GM10248 (cell line): ENCODE measurements around the gene CTSW.

Source experiments
- CTCF ChIA-PET: fragments of 300-600 bp; sonication (Branson Sonifier 250); formaldehyde crosslinking; extraction: SDS; loops from one replicate; lab custom pipeline; 2021; ENCODE audit warnings: antibody characterized with exemption; lab: Yijun Ruan, JAX
- POLR2A ChIA-PET: fragments of 350-650 bp; sonication (Branson Sonifier 250); formaldehyde crosslinking; extraction: SDS; loops from one replicate; lab custom pipeline; 2020; ENCODE audit warnings: antibody characterized with exemption; lab: Yijun Ruan, JAX
- DNase-seq: peaks from one replicate; pipeline ENCODE4 v3.0.0; 2012; ENCODE audit errors: extremely low spot score
- TF ChIP-seq, protein P1 (sequence below): IDR thresholded peaks from 2 replicates; pipeline ENCODE4 v1.5.1; 2012; ENCODE audit warnings: mild to moderate bottlenecking, low read depth; ENCODE audit errors: extremely low read depth, missing control alignments, control extremely low read depth

The CTSW gene

DNA sequence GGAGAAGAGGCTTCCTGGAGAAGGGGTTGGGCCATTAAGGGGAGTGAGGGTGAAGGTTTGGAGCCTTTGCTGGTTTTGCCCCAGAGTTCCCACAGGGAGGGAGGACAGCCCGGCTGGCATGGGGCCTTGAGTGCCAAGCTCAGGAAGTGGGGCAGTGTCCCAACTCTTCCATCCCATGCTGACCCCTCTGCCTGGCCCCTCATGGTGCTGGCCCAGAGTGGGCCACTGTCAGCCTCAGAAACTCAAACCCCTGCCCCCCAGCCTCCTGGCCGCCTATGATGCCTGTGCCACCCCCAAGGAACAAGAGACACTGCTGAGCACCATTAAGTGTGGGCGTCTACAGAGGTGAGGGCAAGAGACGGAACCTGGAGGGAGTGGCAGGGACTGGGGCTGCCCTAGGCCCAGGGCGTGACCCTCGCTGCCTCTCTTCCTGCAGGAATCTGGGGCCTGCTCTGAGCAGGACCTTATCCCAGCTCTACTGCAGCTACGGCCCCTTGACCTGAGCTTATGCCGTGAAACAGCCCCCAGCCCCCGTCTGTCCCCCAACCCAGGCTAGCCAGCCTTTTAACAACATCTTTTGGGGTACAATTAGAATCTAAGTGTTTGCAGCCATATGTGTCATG is 14.0 kb upstream of the CTSW start:
- CTCF ChIA-PET, result interaction anchor here (17.2 kb wide), 1 partner anchor 20 kb away, joined by 535 read pairs; the partner anchor contains the start of genes CCDC85B, CTSW and FIBP
- DNase-seq, result no peak
- TF ChIP-seq, protein P1, sequence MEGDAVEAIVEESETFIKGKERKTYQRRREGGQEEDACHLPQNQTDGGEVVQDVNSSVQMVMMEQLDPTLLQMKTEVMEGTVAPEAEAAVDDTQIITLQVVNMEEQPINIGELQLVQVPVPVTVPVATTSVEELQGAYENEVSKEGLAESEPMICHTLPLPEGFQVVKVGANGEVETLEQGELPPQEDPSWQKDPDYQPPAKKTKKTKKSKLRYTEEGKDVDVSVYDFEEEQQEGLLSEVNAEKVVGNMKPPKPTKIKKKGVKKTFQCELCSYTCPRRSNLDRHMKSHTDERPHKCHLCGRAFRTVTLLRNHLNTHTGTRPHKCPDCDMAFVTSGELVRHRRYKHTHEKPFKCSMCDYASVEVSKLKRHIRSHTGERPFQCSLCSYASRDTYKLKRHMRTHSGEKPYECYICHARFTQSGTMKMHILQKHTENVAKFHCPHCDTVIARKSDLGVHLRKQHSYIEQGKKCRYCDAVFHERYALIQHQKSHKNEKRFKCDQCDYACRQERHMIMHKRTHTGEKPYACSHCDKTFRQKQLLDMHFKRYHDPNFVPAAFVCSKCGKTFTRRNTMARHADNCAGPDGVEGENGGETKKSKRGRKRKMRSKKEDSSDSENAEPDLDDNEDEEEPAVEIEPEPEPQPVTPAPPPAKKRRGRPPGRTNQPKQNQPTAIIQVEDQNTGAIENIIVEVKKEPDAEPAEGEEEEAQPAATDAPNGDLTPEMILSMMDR, result no peak
- POLR2A ChIA-PET, result interaction anchor here (0.5 kb wide), 1 partner anchor 128 kb away, joined by 3 read pairs; no protein-coding TSS in a partner anchor

DNA sequence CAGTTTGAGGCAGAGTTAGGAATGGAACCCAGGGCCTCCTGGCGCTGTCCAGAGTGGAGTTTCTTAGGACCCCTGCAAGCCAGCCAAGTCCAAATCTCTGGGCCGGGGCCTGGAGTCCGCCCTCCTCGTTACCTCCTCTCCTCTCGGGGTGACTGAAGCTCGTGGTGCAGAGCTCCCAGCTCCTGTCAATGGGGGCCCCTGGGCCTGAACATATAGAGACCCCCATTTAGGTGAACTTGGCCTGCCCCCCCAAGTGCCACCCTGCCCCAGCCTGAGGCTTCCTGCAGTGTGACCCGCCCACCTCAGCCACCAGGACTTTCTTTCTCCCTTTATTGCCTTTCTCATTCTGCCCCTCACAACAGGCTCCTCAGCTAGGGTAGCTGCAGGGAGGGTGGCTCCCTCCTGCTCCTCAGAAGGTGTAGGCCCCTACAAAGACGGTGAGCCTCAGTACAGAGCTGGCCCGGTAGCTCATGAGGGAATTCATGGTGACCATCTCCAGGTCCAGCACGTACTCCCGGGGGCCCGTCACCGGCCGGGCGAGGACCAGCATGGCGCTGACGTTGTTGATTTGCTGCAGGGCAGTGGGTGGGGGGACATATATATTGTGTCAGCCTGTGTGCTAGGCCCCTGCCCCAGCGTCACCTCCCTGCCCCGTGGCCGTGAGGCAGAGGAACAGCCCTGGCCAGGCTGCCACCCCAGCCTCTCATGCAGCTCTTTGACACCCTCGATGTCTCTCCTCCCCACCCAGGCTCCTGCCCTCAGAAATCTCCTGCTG is 12.9 kb upstream of the CTSW start:
- ChIA-PET POLR2A (interaction anchor here (0.7 to 1.2 kb wide), 2 partner anchors 9 to 17 kb away, joined by 3 to 5 read pairs; partner anchors contain the start of gene CFL1), CTCF (interaction anchor here (1.1 to 17.2 kb wide), 2 partner anchors 19 to 29 kb away, joined by 3 to 535 read pairs; partner anchors contain the start of genes CCDC85B, CTSW and FIBP)
- no peak for DNase-seq
- TF ChIP-seq, protein P1, result no peak

DNA sequence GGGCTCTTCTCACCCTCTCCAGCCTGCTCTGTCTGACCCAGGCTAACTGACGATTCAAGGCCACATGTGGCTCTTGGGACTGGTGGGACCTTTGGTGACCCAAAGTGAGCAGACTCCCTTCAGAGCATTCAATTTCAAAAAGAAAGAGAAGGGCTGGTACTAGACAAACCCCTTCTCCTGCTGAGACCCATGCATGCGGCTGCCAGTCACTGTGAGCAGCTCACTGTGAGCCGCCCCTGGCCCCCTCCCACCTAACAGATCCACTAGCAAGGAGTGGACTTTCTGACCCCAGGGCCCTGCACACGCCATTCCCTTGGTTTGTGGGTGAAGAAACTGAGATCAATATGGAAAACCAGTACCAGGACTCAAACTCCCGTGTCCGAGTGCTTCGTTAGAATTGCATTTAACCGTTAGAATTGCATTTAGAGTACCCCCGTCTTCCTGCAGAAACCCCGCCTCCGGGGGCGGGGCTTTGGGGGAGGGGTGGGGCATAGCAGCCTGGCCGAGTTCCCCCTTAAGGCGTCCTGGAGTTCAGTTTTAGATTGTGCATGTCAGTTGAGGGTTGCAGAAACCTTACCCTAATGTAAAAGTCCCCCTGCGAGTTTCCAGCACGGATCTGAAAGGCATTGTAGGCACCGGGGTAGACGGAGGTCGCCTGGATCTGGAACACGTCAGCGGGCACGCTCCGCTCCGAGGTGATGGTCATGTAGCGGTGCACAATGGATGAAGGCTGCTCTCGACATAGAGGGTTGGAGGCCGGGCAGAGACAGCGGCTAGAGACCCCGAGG is 12.2 kb upstream of the CTSW start:
- ChIA-PET POLR2A (interaction anchor here (0.7 to 1.6 kb wide), 4 partner anchors 8 to 17 kb away, joined by 3 to 5 read pairs (median 4); partner anchors contain the start of genes CFL1 and MUS81), CTCF (interaction anchor here (7.1 to 17.2 kb wide), 2 partner anchors 7 to 18 kb away, joined by 133 to 535 read pairs; partner anchors contain the start of genes CCDC85B, CFL1, CTSW and FIBP)
- no peak for DNase-seq
- TF ChIP-seq, protein P1, result no peak

GRCh38 chr11:65868076-65868667 is 11.5 kb upstream of the CTSW start:
- CTCF ChIA-PET, result interaction anchor here (1.1 to 17.2 kb wide), 3 partner anchors 7 to 17 kb away, joined by 3 to 535 read pairs (median 133); partner anchors contain the start of genes CCDC85B, CFL1, CTSW and FIBP
- TF ChIP-seq, protein P1, result no peak
- no peak for DNase-seq
- POLR2A ChIA-PET, result interaction anchor here (1.2 to 1.6 kb wide), 2 partner anchors 8 to 10 kb away, joined by 4 to 5 read pairs; partner anchors contain the start of genes CFL1 and MUS81

DNA sequence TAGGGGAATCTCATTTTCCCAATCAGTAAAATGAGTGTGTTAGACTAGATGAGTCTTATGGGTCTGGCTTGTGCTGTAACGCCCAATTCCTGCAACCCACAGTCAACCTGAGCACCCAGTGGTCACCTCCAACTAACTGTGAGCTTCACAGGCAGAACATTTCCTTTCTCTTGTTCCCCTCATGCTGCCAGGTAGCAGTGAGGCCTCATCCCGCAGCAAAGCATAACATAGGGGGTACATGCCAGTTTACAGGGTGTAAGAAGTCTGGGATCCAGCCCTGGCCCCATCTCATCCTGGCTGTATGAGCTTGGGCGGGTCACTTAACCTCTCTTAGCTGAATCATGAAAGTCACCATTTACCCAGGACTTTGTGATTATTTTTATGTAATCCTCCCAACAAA is 10.7 kb upstream of the CTSW start:
- no peak for DNase-seq
- ChIA-PET POLR2A (interaction anchor here (1.0 to 1.6 kb wide), 4 partner anchors 9 to 22 kb away, joined by 3 to 5 read pairs (median 4); partner anchors contain the start of genes CCDC85B, CFL1 and MUS81), CTCF (interaction anchor here (1.1 to 17.2 kb wide), 3 partner anchors 8 to 18 kb away, joined by 3 to 535 read pairs (median 133); partner anchors contain the start of genes CCDC85B, CFL1, CTSW and FIBP)
- TF ChIP-seq, protein P1, result no peak
